Esophagus muscularis mucosa (tissue), 4 donors: ENCODE results near the gene FOXK1. TPM values are rescaled to one million over a fixed set of nuclear protein-coding genes. Genes with fewer than 3 reads are reported as not detected.

ENCODE experiments used
- DNase-seq: peaks from one replicate; pipeline ENCODE4 v3.0.0-alpha.2; 2017; ENCODE audit errors: extremely low spot score
- H3K27ac ChIP-seq, 4 donors: fragments of 200-600 bp; sonication (generic); replicated peaks in 1 of 4; 1 replicate in 3 of 4; 2 replicates in 1 of 4; pipeline ENCODE4 v1.5.1; 2016 to 2019; ENCODE audit warnings: mild to moderate bottlenecking in 1 of 4
- H3K27me3 ChIP-seq, 4 donors: fragments of 200-600 bp; sonication (generic); one replicate each; pipeline versions ENCODE4 v1.5.1 to v1.6.0; 2016 to 2019
- H3K36me3 ChIP-seq, 4 donors: fragments of 200-600 bp; sonication (generic); one replicate each; pipeline ENCODE4 v1.5.1; 2016 to 2019
- H3K4me1 ChIP-seq, 4 donors: fragments of 200-600 bp; sonication (generic); one replicate each; pipeline ENCODE4 v1.5.1; 2016 to 2019
- H3K4me3 ChIP-seq, 4 donors: fragments of 200-600 bp; sonication (generic); 1 replicate in 2 of 4; 2 replicates in 2 of 4; pipeline ENCODE4 v1.5.1; 2016 to 2019; ENCODE audit warnings: mild to moderate bottlenecking in 4 of 4, moderate library complexity in 1 of 4
- H3K9me3 ChIP-seq, 4 donors: fragments of 200-600 bp; sonication (generic); 1 replicate in 3 of 4; 2 replicates in 1 of 4; pipeline ENCODE4 v1.5.1; 2016 to 2019
- CTCF ChIP-seq, 3 experiments: fragments of 200-600 bp in 2 of 3; fragments of 450-650 bp in 1 of 3; sonication (generic) in 2 of 3; IDR thresholded peaks; one replicate each; pipeline ENCODE4 v1.5.1; 2017 to 2019; ENCODE audit warnings: antibody characterized with exemption in 3 of 3, mild to moderate bottlenecking in 2 of 3, moderate library complexity in 1 of 3
- EP300 ChIP-seq: sonication (generic); formaldehyde crosslinking; IDR thresholded peaks from one replicate; pipeline ENCODE4 v1.6.1; 2017; ENCODE audit warnings: antibody characterized with exemption
- POLR2A ChIP-seq: fragments of 450-650 bp; IDR thresholded peaks from one replicate; pipeline ENCODE4 v1.6.1; 2017; ENCODE audit warnings: antibody characterized with exemption, moderate library complexity, mild to moderate bottlenecking, low read depth
- POLR2AphosphoS5 ChIP-seq, 2 donors: sonication (generic); formaldehyde crosslinking; IDR thresholded peaks; one replicate each; pipeline ENCODE4 v1.6.1; 2017; ENCODE audit warnings: antibody characterized with exemption in 2 of 2
- WGBS: methylation state at CpG from one replicate; pipeline ENCODE4 v1.1.5; 2018; 5-methylcytosine and 5-hydroxymethylcytosine counted together
- intact Hi-C: fragments of 100-400 bp; cut with DNase I; formaldehyde crosslinking; loops from one replicate; pipeline ENCODE4 v1.15.1; 2023
- total RNA-seq, 4 donors: library from RNA; depleted of rRNA; stranded (reverse); fragments of >200 nt; gene quantifications; one replicate each; pipeline versions ENCODE4 v1.1.0 to v1.2.1, GENCODE V29; 2016

Gene FOXK1
- total RNA-seq, 4 donors from 2014 or later, result 23.4 to 46.1 (median 36.3) TPM

- Histone ChIP-seq H3K27ac (peak overlapping the region; percentile 84 to 90 (median 88)), H3K36me3 (no peaks in the 10 kb centered on the region), H3K4me3 (no peak overlapping the region), H3K9me3 (no peaks in the 10 kb centered on the region), H3K27me3 (no peaks in the 10 kb centered on the region), H3K4me1 (peaks cover 57 to 92% (median 85%) of the 10 kb centered on the region in 4 donors)
- intact Hi-C loops, result no loop called here
- no peak for TF ChIP-seq POLR2A
- no peak for TF ChIP-seq CTCF (IDR thresholded peaks at IDR 0.05)
- TF ChIP-seq POLR2AphosphoS5 (IDR thresholded peaks at IDR 0.05), result no peak
- no peak for TF ChIP-seq EP300
- 93% methylated on average over 2 of the region's 2 CpGs for WGBS
- no peak for DNase-seq
Measured at GRCh38 chr7:4693749-4694148, 11.7 kb downstream of the FOXK1 start.

GRCh38 chr7:4694305-4694704 lies 12.2 kb downstream of the FOXK1 start:
- H3K4me3 ChIP-seq, result peak overlapping the region in 2 of 4 donors; percentile 4 to 11
- WGBS, result 68% methylated on average over 2 of the region's 2 CpGs
- no peaks in the 10 kb centered on the region for H3K9me3 ChIP-seq
- H3K36me3 ChIP-seq, result no peaks in the 10 kb centered on the region
- no peak for TF ChIP-seq EP300
- TF ChIP-seq POLR2A, result no peak
- no peak for TF ChIP-seq POLR2AphosphoS5 (IDR thresholded peaks at IDR 0.05)
- no peak for TF ChIP-seq CTCF (IDR thresholded peaks at IDR 0.05)
- no peak for DNase-seq
- peaks cover 58 to 92% (median 85%) of the 10 kb centered on the region in 4 donors for H3K4me1 ChIP-seq
- peak overlapping the region; percentile 84 to 90 (median 88) for H3K27ac ChIP-seq
- no peaks in the 10 kb centered on the region for H3K27me3 ChIP-seq
- intact Hi-C loops, result no loop called here

DNA sequence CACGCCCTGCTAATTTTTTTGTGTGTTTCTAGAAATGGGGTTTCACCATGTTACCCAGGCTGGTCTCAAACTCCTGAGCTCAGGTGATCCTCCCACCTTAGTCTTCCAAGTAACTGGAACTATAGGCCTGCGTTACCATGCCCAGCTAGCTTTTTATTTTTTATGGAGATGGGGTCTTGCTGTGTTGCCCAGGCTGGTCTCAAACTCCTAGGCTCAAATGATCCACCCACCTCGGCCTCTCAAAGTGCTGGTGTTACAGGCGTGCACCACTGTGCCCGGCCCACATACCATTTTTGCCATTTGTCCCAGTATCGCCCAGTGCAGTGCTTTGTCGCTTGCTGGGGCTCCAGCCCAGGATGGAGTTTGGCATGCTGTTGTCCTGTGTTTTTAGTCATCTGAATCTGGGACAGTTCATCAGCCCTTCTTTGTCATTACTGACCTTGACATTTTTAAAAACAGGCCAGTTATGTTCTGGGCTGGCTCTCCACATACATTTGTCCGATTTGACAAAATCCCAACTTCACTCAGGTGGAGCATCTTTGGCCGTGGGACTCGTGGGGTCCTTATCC lies 16.7 kb downstream of the FOXK1 start:
- peak overlapping the region; percentile 31 to 70 (median 60) for H3K27ac ChIP-seq
- H3K4me1 ChIP-seq, result peaks cover 63 to 92% (median 85%) of the 10 kb centered on the region in 4 donors

GRCh38 chr7:4699841-4700240 lies 17.7 kb downstream of the FOXK1 start:
- H3K4me3 ChIP-seq, result no peak overlapping the region
- peak overlapping the region; percentile 54 to 70 (median 61) for H3K27ac ChIP-seq

More for the DNA sequence above, 16.7 kb downstream of the FOXK1 start:
- 88% methylated on average over 10 of the region's 10 CpGs for WGBS
- intact Hi-C loops, result no loop called here
- Histone ChIP-seq H3K27me3 (no peaks in the 10 kb centered on the region), H3K36me3 (no peaks in the 10 kb centered on the region), H3K9me3 (no peaks in the 10 kb centered on the region), H3K4me3 (no peak overlapping the region)
- DNase-seq, result no peak
- TF ChIP-seq CTCF (IDR thresholded peaks at IDR 0.05) (no peak), POLR2A (no peak), EP300 (no peak), POLR2AphosphoS5 (IDR thresholded peaks at IDR 0.05) (no peak)

DNA sequence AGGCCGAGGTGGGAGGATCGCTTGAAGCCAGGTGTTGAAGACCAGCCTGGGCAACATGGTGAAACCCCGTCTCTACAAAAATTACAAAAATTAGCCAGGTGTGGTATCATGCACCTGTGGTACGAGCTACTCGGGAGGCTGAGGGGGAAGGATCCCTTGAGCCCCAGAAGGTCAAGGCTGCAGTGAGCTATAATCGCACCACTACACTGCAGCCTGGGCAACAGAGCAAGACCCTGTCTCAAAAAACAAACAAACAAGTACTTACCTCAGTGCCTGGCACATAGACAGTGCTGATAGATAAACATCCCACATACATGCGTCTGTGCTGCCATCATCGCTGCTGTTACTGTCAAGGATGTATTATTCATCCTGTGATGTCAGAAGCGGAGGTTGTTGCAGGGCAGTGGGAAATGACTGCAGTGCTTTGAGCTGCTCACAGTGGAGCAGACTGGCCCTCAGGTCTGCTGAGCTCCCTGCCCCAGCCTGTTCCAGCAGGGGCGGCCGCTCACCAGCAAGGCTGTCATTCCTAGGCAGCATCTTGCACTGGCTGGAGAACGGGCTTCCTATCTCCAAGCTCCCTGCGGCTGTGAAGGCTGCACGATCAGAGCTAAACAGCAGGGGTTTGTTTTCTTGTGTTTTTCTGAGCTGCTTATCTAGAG lies 18.6 kb downstream of the FOXK1 start:
- H3K27me3 ChIP-seq, result no peaks in the 10 kb centered on the region
- TF ChIP-seq CTCF (IDR thresholded peaks at IDR 0.05), result no peak
- peak; percentile 70 for TF ChIP-seq EP300
- peak; percentile 59 to 70 for TF ChIP-seq POLR2AphosphoS5 (IDR thresholded peaks at IDR 0.05)
- no peak for TF ChIP-seq POLR2A
- H3K9me3 ChIP-seq, result no peaks in the 10 kb centered on the region
- no peaks in the 10 kb centered on the region for H3K36me3 ChIP-seq
- H3K27ac ChIP-seq, result peak overlapping the region; percentile 54 to 70 (median 61)
- intact Hi-C loops, result no loop called here
- no peak for DNase-seq
- 58% methylated on average over 12 of the region's 14 CpGs for WGBS
- peaks cover 64 to 88% (median 84%) of the 10 kb centered on the region in 4 donors for H3K4me1 ChIP-seq
- H3K4me3 ChIP-seq, result no peak overlapping the region

More at GRCh38 chr7:4699841-4700240, 17.7 kb downstream of the FOXK1 start:
- intact Hi-C loops, result no loop called here
- DNase-seq, result no peak
- Histone ChIP-seq H3K27me3 (no peaks in the 10 kb centered on the region), H3K9me3 (no peaks in the 10 kb centered on the region), H3K36me3 (no peaks in the 10 kb centered on the region), H3K4me1 (peaks cover 61 to 89% (median 84%) of the 10 kb centered on the region in 4 donors)
- 55% methylated on average over 10 of the region's 10 CpGs for WGBS
- no peak for TF ChIP-seq POLR2A
- TF ChIP-seq POLR2AphosphoS5 (IDR thresholded peaks at IDR 0.05), result peak in 1 of 2 donors; percentile 11
